DND-41 (cell line): ENCODE results near the gene ATAD2B.
"Not testable (repeated sequence)": the region's sequence is repeated elsewhere in the genome, so short reads cannot be mapped to it uniquely, and the experiment has no call there.

Experiments
- ATAC-seq: fragments of 200-7000 bp; cut with Tn5 transposase; 3 replicates; pipeline ENCODE4 v1.9.1; 2021; ENCODE audit warnings: low read depth; ENCODE audit not compliant: insufficient read depth
- DNase-seq: peaks from one replicate; pipeline ENCODE4 v3.0.0-alpha.2; 2020
- H2AFZ ChIP-seq: 2 replicates; pipeline ENCODE4 v1.6.0; 2012; ENCODE audit warnings: low read depth, low read length
- H3K27ac ChIP-seq: 2 replicates; pipeline ENCODE4 v1.5.1; 2012; ENCODE audit warnings: low read length, inconsistent platforms
- H3K27me3 ChIP-seq: fragments of 200-600 bp; sonication (generic); 2 replicates; pipeline ENCODE4 v1.6.0; 2012; ENCODE audit warnings: low read length, mild to moderate bottlenecking, inconsistent platforms; ENCODE audit not compliant: insufficient read depth, poor library complexity
- H3K36me3 ChIP-seq: 2 replicates; pipeline ENCODE4 v1.5.1; 2012; ENCODE audit warnings: low read length, inconsistent platforms; ENCODE audit not compliant: insufficient read depth
- H3K4me1 ChIP-seq: 2 replicates; pipeline ENCODE4 v1.5.1; 2012; ENCODE audit warnings: mild to moderate bottlenecking, low read length; ENCODE audit not compliant: insufficient read depth
- H3K4me2 ChIP-seq: 2 replicates; pipeline ENCODE4 v1.6.0; 2012; ENCODE audit warnings: mild to moderate bottlenecking, moderate library complexity, low read length, inconsistent platforms; ENCODE audit not compliant: insufficient read depth
- H3K4me3 ChIP-seq, 2 experiments: fragments of 200-600 bp in 1 of 2; shearing (Covaris generic) in 1 of 2; 2 replicates each; pipeline ENCODE4 v1.5.1; 2012 to 2016; ENCODE audit warnings: inconsistent platforms in 2 of 2, low read length in 2 of 2, mild to moderate bottlenecking in 2 of 2, low read depth in 1 of 2, moderate library complexity in 1 of 2
- H3K79me2 ChIP-seq: 2 replicates; pipeline ENCODE4 v1.6.0; 2012; ENCODE audit warnings: low read length, inconsistent platforms; ENCODE audit not compliant: insufficient read depth
- H3K9ac ChIP-seq: 2 replicates; pipeline ENCODE4 v1.6.0; 2012; ENCODE audit warnings: low read depth, mild to moderate bottlenecking, inconsistent platforms, low read length, moderate library complexity
- H3K9me3 ChIP-seq: 2 replicates; pipeline ENCODE4 v1.5.1; 2012; ENCODE audit warnings: low read length, moderate library complexity, mild to moderate bottlenecking, inconsistent platforms; ENCODE audit not compliant: insufficient read depth, severe bottlenecking
- H4K20me1 ChIP-seq: 2 replicates; pipeline ENCODE4 v1.6.0; 2012; ENCODE audit warnings: low read length; ENCODE audit not compliant: insufficient read depth
- CTCF ChIP-seq: IDR thresholded peaks from 2 replicates; pipeline ENCODE4 v1.5.1; 2012; ENCODE audit warnings: borderline replicate concordance, low read length, moderate library complexity, mild to moderate bottlenecking; ENCODE audit not compliant: poor library complexity, severe bottlenecking; ENCODE audit errors: extremely low read depth
- EZH2 ChIP-seq: IDR thresholded peaks from 3 replicates; pipeline ENCODE4 v1.6.1; 2012; ENCODE audit warnings: borderline replicate concordance, low read depth, mild to moderate bottlenecking, moderate library complexity, low read length, inconsistent platforms; ENCODE audit not compliant: severe bottlenecking

Gene ATAD2B

GRCh38 chr2:23953625-23954024, 26.7 kb upstream of the ATAD2B start:
- ATAC-seq, result no peak
- no peak overlapping the region for H3K4me3 ChIP-seq
- 0 out of 2 replicates have a peak, but pooled peaks cover 2% of the 10 kb centered on the region for H4K20me1 ChIP-seq
- peaks cover 2% of the 10 kb centered on the region; the same call in 1 of the 2 replicates for H3K36me3 ChIP-seq
- H3K4me1 ChIP-seq, result no peaks in the 10 kb centered on the region
- DNase-seq, result no peak
- peaks cover 38% of the 10 kb centered on the region for H3K79me2 ChIP-seq
- no peak overlapping the region for H2AFZ ChIP-seq
- H3K27ac ChIP-seq, result no peak overlapping the region
- H3K9ac ChIP-seq, result no peak overlapping the region
- no peak overlapping the region for H3K4me2 ChIP-seq
- H3K9me3 ChIP-seq, result no peaks in the 10 kb centered on the region
- TF ChIP-seq EZH2, result no peak
- no peak for TF ChIP-seq CTCF
- H3K27me3 ChIP-seq, result no peaks in the 10 kb centered on the region

- H4K20me1 ChIP-seq, H3K27me3 ChIP-seq, H3K4me1 ChIP-seq, H3K27ac ChIP-seq, H2AFZ ChIP-seq, H3K4me3 ChIP-seq, DNase-seq, H3K4me2 ChIP-seq, ATAC-seq, H3K36me3 ChIP-seq, H3K9me3 ChIP-seq, H3K9ac ChIP-seq: not testable (repeated sequence)
- peaks cover 46% of the 10 kb centered on the region for H3K79me2 ChIP-seq
These were observed 25.6 kb upstream of the ATAD2B start for GRCh38 chr2:23952558-23952957.

DNA sequence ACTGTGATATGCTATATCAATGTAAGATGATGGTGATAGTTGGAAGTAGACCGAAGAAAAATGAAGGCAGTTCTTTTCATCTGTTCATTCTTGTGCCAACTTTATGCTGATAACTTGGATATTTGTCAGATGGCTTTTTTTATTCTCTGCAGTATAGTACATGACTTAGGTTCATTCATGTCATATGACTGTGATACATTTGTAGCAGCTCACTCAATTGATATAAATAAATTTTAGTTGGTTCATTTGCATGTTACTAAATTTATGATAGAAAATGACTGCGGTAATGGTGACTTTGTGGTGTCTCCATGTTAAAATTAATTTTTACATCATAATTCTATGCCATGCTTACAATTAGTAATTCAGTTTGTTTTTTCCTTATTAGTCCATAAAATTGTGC, 20.4 kb upstream of the ATAD2B start:
- TF ChIP-seq EZH2, result no peak
- no peak for TF ChIP-seq CTCF
- H3K79me2 ChIP-seq, result peaks cover 68% of the 10 kb centered on the region
- peaks cover 4% of the 10 kb centered on the region; the same call in 1 of the 2 replicates for H3K36me3 ChIP-seq
- H4K20me1 ChIP-seq, result no peaks in the 10 kb centered on the region; the same call in 1 of the 2 replicates
- H3K9me3 ChIP-seq, result no peaks in the 10 kb centered on the region
- ATAC-seq, result no peak
- H3K9ac ChIP-seq, result no peak overlapping the region
- no peak overlapping the region for H3K27ac ChIP-seq
- H3K4me1 ChIP-seq, result peaks cover 2% of the 10 kb centered on the region; the same call in 1 of the 2 replicates
- no peak for DNase-seq
- no peaks in the 10 kb centered on the region for H3K27me3 ChIP-seq
- no peak overlapping the region for H3K4me2 ChIP-seq
- no peak overlapping the region for H2AFZ ChIP-seq
- no peak overlapping the region for H3K4me3 ChIP-seq

DNA sequence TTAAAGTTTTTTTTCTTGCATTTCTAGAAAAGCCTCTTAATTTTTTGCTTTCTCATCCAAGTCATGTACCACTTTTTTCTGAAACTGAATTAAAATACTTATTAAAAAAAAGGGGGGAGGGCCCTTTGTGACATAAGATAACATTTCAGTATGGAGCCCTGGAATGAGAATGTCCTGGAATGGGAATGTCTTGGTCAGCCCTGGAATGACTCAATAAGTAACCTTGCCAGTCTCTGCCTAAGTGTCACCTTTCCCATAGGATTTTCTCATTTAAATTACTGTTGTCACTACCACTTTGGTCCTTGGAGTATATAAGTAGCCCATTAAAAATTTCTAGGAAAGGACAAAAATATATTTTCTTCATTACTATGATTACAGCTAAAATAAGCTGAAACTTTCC, 18.1 kb upstream of the ATAD2B start:
- no peak for DNase-seq
- Histone ChIP-seq H3K27me3 (no peaks in the 10 kb centered on the region), H2AFZ (no peak overlapping the region), H3K27ac (no peak overlapping the region), H3K36me3 (peaks cover 4% of the 10 kb centered on the region; the same call in 1 of the 2 replicates), H3K9me3 (no peaks in the 10 kb centered on the region), H3K4me2 (no peak overlapping the region), H3K4me1 (peaks cover 17% of the 10 kb centered on the region), H3K4me3 (no peak overlapping the region), H3K79me2 (peaks cover 77% of the 10 kb centered on the region), H3K9ac (no peak overlapping the region), H4K20me1 (no peaks in the 10 kb centered on the region; the same call in 1 of the 2 replicates)
- no peak for ATAC-seq
- TF ChIP-seq CTCF (no peak), EZH2 (no peak)
